AG08396 (cell line): ENCODE data around the gene RAPGEF5.

Experiments
- DNase-seq: peaks from one replicate; pipeline ENCODE4 v3.0.0; 2012; ENCODE audit warnings: low spot score, mixed read lengths

RAPGEF5 gene

GRCh38 chr7:22302951-22303423, 54.0 kb downstream of the RAPGEF5 start:
- no peak for DNase-seq

GRCh38 chr7:22302193-22302592, 54.8 kb downstream of the RAPGEF5 start:
- no peak for DNase-seq

- DNase-seq, result no peak
These were observed 55.2 kb downstream of the RAPGEF5 start for GRCh38 chr7:22301790-22302189.

DNA sequence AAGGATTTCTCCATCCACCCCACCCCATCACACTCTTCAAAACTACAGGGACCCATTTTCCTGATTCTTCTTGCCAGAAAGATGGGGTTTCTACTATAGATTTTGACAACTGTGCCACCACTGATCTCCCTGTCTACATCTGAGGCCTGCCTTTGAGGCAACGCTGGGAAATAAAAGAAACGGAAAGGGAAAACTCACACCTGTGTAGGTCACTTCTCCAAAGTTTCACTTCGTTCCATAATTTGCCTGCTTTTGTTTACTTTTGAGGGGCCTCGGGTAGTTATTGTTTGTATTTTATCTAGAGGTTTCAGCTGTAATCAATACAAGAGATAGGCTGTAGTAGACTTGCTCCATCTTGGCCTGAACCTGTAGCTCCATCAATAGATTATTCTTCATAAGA, 56.1 kb downstream of the RAPGEF5 start:
- DNase-seq, result no peak

DNA sequence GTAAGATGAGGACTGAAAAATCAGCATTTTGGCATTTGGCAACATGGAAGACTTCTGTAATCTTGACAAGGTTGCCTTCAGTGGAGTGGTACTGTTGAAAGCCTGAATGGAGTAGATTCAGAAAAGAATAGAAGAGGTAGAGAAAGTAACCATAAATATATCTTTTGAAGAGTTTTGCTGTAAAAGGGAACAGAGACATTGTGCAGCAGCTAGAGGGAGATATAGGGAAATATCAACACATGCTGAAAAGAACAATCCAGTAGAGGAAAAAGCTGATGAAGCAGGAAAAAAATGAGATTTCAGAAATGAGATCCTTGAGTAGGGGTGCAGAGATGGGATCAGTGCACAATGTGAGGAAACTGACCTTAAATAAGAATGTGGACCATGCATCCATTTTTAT, 60.0 kb downstream of the RAPGEF5 start:
- no peak for DNase-seq

DNA sequence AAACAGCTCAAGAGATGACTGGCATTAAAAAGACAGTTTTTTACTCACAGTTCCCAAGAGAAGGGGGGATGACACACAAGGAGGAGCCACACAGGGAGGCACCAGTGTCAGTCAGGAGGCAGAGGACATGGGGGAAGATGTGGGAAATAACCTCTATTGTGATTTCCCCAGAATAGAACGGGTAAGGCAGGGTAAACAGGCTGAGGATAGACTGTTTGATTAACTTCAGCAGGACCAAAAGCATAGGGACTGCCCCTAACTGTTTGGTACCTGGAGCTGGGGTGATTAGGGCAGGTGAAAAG, 60.7 kb downstream of the RAPGEF5 start:
- no peak for DNase-seq

- no peak for DNase-seq
These were observed 61.3 kb downstream of the RAPGEF5 start for GRCh38 chr7:22295402-22296264.

GRCh38 chr7:22292531-22292930, 64.4 kb downstream of the RAPGEF5 start:
- no peak for DNase-seq

DNA sequence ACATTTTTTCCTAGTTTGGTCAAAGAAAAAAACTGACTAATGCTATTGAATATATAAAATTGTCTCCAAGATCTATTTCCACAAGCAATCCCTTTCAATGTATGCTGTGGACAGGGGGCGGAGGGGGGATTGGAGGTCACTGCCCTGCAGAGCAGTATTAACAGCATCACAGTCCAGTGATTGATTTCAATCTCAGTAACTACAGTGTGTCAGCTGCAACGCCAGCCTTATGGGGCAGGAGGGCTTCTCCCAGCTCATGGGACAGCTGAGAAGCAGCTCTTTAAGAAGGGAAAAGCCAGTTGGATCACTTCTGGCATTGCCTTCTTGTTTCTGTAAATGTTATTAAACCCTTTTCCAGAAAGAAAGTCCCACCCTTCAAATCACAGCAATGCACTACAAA, 65.0 kb downstream of the RAPGEF5 start:
- DNase-seq, result no peak

GRCh38 chr7:22288202-22288601, 68.8 kb downstream of the RAPGEF5 start:
- DNase-seq, result no peak

- DNase-seq, result no peak
These were observed 69.5 kb downstream of the RAPGEF5 start for GRCh38 chr7:22287412-22287811.

DNA sequence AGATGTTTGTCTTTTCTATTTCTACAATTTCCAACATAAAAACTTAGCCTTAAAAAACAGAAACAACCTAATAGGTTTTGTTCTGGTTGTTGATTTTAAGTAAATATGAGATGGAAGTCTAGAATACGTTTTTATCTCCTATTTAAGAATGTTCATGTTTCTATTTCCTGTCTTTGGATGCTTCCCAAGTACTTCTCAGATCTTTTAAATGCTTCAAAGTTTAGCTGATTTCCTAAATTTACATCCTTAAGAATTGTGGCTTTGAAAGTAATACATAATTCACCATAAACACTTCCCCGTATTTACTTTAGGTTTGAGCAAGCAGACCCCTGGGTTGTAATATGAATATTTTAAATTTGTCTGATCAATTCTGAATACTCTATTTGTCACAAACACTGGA, 70.5 kb downstream of the RAPGEF5 start:
- DNase-seq, result no peak

GRCh38 chr7:22281481-22281880, 75.5 kb downstream of the RAPGEF5 start:
- DNase-seq, result no peak

DNA sequence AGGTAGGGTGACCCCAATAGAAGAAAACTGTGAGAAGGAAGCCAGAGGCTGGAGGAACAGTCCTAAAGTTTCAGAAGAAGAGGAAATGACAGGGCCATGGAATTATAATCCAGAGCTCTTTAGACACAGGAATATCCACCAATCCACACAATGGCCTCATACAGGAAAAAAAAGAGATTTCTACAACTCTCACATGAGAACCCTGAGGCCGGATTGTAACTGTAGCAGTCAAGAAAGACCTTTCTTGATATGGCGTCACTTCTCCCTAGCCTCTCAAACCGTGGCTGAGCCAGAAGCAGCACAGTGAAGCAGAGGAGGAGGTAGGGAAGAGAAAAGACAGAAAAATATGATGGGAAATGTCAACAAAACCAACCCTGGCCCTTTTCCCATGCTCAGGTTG, 76.9 kb downstream of the RAPGEF5 start:
- no peak for DNase-seq

- no peak for DNase-seq
These were observed 78.3 kb downstream of the RAPGEF5 start for GRCh38 chr7:22278660-22279059.

DNA sequence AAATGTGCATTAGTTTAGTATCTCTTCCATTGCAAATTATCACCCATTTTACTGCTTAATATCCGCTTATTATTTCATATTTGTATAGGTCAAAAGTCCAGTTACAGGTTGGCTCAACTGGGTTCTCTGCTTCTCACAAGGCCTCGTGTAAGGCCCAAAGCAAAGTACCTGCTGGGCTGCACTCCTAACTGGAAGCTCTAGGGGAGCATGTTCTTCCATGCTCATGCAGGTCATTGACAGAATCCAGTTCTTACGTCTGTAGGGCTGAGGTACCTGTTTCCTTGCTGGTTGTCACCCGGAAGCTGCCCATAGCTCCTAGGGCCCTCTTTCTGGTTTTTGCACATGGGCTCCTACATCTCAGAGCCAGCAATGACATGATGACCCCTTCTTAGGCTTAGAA, 79.6 kb downstream of the RAPGEF5 start:
- DNase-seq, result no peak

DNA sequence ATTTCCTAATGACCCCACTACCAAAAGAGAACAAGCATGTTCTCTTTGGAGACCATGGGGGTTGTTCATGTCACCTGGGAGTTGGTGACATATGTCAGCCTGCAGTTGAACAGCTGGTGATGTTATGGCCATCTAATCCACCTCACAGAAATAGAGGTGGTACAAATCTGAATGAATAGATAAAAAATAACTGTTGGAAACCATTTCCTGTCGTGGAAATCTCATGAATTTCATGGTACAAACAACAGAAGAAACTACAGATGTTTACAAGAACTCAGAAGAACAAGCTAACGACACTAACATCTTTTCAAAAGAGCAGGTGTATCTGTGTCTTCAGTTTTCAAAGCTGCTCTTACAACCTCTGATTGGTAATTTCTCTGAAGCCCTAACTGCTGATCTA, 81.3 kb downstream of the RAPGEF5 start:
- DNase-seq, result no peak

GRCh38 chr7:22271311-22271710, 85.6 kb downstream of the RAPGEF5 start:
- no peak for DNase-seq

DNA sequence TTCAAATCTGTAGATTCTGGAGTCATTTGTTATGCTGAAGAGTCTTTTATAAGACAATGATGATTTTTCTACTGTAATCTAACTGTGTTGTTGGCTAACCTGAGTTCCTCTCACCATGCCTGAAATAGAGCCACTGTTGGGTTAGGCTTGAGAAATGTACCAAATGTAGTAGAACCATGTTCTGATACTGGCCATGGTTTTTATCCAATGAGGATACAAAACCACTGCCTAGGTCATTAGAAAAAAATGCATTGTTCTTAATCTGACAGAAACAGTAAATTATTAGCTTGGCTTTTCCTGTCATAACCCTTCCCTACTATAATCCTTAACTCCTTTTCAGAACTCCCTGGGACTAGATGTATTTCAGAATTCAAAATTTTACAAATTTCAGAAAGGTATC, 86.6 kb downstream of the RAPGEF5 start:
- no peak for DNase-seq

GRCh38 chr7:22269963-22270362, 87.0 kb downstream of the RAPGEF5 start:
- DNase-seq, result no peak

GRCh38 chr7:22268884-22269421, 88.0 kb downstream of the RAPGEF5 start:
- no peak for DNase-seq

DNA sequence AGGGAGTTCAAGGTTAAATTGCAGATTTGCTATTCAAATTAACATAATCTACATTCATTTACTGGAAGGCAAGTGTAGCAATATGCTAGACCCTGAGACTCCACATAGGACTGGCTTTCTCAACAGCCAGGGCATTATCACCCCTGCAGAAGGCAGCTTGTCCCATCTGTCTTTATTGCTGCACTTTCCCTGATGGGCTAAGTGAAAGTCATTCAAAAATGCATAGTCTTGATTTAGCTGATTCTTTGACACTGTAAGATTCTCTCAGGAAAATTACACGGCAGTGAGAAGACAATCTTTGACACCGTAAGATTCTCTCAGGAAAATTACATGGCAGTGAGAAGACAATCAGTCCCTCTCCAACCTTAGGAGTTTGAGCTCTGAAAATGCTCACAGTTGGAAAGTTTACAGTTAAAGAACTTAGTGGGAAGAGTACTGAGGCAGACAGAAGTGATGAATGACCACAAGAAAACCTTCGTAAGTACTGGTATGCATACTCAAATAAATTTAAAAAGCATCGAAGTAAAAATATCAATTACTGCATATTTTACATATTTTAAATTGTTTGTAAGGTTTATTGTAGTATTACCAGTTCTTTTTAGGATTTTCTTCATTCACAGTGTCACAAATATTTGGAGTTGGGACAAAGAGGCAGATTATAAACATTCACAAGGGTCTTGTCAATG, 88.9 kb downstream of the RAPGEF5 start:
- no peak for DNase-seq

GRCh38 chr7:22262538-22262937, 94.4 kb downstream of the RAPGEF5 start:
- no peak for DNase-seq
